Gastroesophageal sphincter (tissue), 4 donors: ENCODE results near the gene PLA2G4B. TPM values are rescaled to one million over a fixed set of nuclear protein-coding genes. Genes with fewer than 3 reads are reported as not detected.

ENCODE experiments used
- ATAC-seq: fragments of 150-250 bp; one replicate; pipeline ENCODE4 v1.9.1; 2016; ENCODE audit warnings: mild to moderate bottlenecking, moderate library complexity
- H3K27ac ChIP-seq, 4 donors: fragments of 200-600 bp; sonication (generic) in 3 of 4; 1 replicate in 3 of 4; 2 replicates in 1 of 4; pipeline ENCODE4 v1.5.1; 2016 to 2019
- H3K27me3 ChIP-seq: fragments of 200-600 bp; sonication (generic); one replicate; pipeline ENCODE4 v1.5.1; 2019
- H3K36me3 ChIP-seq, 2 donors: fragments of 200-600 bp; sonication (generic); one replicate each; pipeline ENCODE4 v1.5.1; 2019; ENCODE audit warnings: control low read depth in 1 of 2
- H3K4me1 ChIP-seq, 3 donors: fragments of 200-600 bp; sonication (generic); 1 replicate in 2 of 3; 2 replicates in 1 of 3; pipeline ENCODE4 v1.5.1; 2016 to 2019; ENCODE audit warnings: control low read depth in 2 of 3
- H3K4me3 ChIP-seq, 2 donors: fragments of 200-600 bp; sonication (generic); one replicate each; pipeline ENCODE4 v1.5.1; 2019; ENCODE audit warnings: mild to moderate bottlenecking in 1 of 2, moderate library complexity in 1 of 2
- H3K9me3 ChIP-seq, 3 donors: fragments of 200-600 bp; sonication (generic); one replicate each; pipeline ENCODE4 v1.5.1; 2017 to 2019; ENCODE audit warnings: control low read depth in 2 of 3
- CTCF ChIP-seq, 4 experiments: fragments of 200-600 bp in 2 of 4; fragments of 450-650 bp in 2 of 4; sonication (generic) in 1 of 4; IDR thresholded peaks; one replicate each; pipeline ENCODE4 v1.5.1; 2017 to 2019; ENCODE audit warnings: antibody characterized with exemption in 4 of 4, mild to moderate bottlenecking in 2 of 4, moderate library complexity in 2 of 4
- EP300 ChIP-seq: sonication (generic); formaldehyde crosslinking; IDR thresholded peaks from one replicate; pipeline ENCODE4 v1.6.1; 2017; ENCODE audit warnings: antibody characterized with exemption, mild to moderate bottlenecking
- POLR2A ChIP-seq, 2 donors: fragments of 450-650 bp; IDR thresholded peaks; one replicate each; pipeline ENCODE4 v1.6.1; 2017; ENCODE audit warnings: antibody characterized with exemption in 2 of 2, mild to moderate bottlenecking in 2 of 2, moderate library complexity in 1 of 2
- POLR2AphosphoS5 ChIP-seq: sonication (generic); formaldehyde crosslinking; IDR thresholded peaks from one replicate; pipeline ENCODE4 v1.6.1; 2017; ENCODE audit warnings: antibody characterized with exemption
- WGBS, 2 donors: methylation state at CpG; one replicate each; pipeline ENCODE4 v1.1.5; 2018; ENCODE audit warnings: low coverage in 1 of 2; 5-methylcytosine and 5-hydroxymethylcytosine counted together
- total RNA-seq, 4 donors: library from RNA; depleted of rRNA; stranded (reverse); fragments of >200 nt; gene quantifications; one replicate each; pipeline ENCODE4 v1.1.0, GENCODE V29; 2016

The PLA2G4B gene
- total RNA-seq, 4 donors from 2014 or later, result 2.5 to 7.0 (median 3.6) TPM

GRCh38 chr15:41869770-41870688 is 31.4 kb downstream of the PLA2G4B start:
- TF ChIP-seq CTCF (IDR thresholded peaks at IDR 0.05) (no peak), POLR2AphosphoS5 (no peak), POLR2A (IDR thresholded peaks at IDR 0.05) (no peak), EP300 (no peak)
- Histone ChIP-seq H3K27ac (no peak overlapping the region), H3K4me1 (no peaks in the 10 kb centered on the region), H3K27me3 (no peaks in the 10 kb centered on the region), H3K9me3 (no peaks in the 10 kb centered on the region), H3K4me3 (no peak overlapping the region), H3K36me3 (no peaks in the 10 kb centered on the region)
- ATAC-seq, result no peak
- 83% methylated on average over 8 of the region's 42 CpGs; no CpG with 5 or more reads in 1 of the 2 donors for WGBS, 2 donors

GRCh38 chr15:41870689-41871081 is 32.0 kb downstream of the PLA2G4B start:
- Histone ChIP-seq H3K27ac (no peak overlapping the region), H3K9me3 (no peaks in the 10 kb centered on the region), H3K4me1 (no peaks in the 10 kb centered on the region), H3K27me3 (no peaks in the 10 kb centered on the region), H3K36me3 (no peaks in the 10 kb centered on the region), H3K4me3 (no peak overlapping the region)
- WGBS, 2 donors, result 67 to 80% methylated on average over 1 to 2 of the region's 9 CpGs
- TF ChIP-seq EP300 (no peak), POLR2AphosphoS5 (no peak), POLR2A (IDR thresholded peaks at IDR 0.05) (no peak), CTCF (IDR thresholded peaks at IDR 0.05) (no peak)
- no peak for ATAC-seq

- TF ChIP-seq POLR2AphosphoS5 (no peak), CTCF (IDR thresholded peaks at IDR 0.05) (no peak), EP300 (no peak), POLR2A (IDR thresholded peaks at IDR 0.05) (no peak)
- no peaks in the 10 kb centered on the region for H3K36me3 ChIP-seq
- no peak overlapping the region for H3K27ac ChIP-seq
- H3K4me1 ChIP-seq, result no peaks in the 10 kb centered on the region
- H3K9me3 ChIP-seq, result no peaks in the 10 kb centered on the region
- H3K27me3 ChIP-seq, result no peaks in the 10 kb centered on the region
- 100% methylated on average over 1 of the region's 19 CpGs; no CpG with 5 or more reads in 1 of the 2 donors for WGBS, 2 donors
- ATAC-seq, result no peak
- no peak overlapping the region for H3K4me3 ChIP-seq
These were observed 32.7 kb downstream of the PLA2G4B start for GRCh38 chr15:41871175-41871905.

GRCh38 chr15:41872166-41872747 is 33.6 kb downstream of the PLA2G4B start:
- no peaks in the 10 kb centered on the region for H3K4me1 ChIP-seq
- H3K27ac ChIP-seq, result no peak overlapping the region
- no peaks in the 10 kb centered on the region for H3K36me3 ChIP-seq
- no peak for ATAC-seq
- no peak for TF ChIP-seq POLR2A (IDR thresholded peaks at IDR 0.05)
- TF ChIP-seq EP300, result no peak
- TF ChIP-seq CTCF (IDR thresholded peaks at IDR 0.05), result no peak
- no peak for TF ChIP-seq POLR2AphosphoS5
- no peaks in the 10 kb centered on the region for H3K27me3 ChIP-seq
- H3K9me3 ChIP-seq, result no peaks in the 10 kb centered on the region
- 70 to 92% methylated on average over 2 to 3 of the region's 9 CpGs for WGBS, 2 donors
- no peak overlapping the region for H3K4me3 ChIP-seq
